Measurements from ENCODE around the gene RGS17.

RGS17 gene, protein sequence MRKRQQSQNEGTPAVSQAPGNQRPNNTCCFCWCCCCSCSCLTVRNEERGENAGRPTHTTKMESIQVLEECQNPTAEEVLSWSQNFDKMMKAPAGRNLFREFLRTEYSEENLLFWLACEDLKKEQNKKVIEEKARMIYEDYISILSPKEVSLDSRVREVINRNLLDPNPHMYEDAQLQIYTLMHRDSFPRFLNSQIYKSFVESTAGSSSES

GRCh38 chr6:153131037-153131981 lies at the start of gene RGS17:
RGS17 (minus strand) TSS chr6:153131282; CDS start chr6:153044018, 87,264 bp downstream.
- H3K4me3 ChIP-seq (ENCODE audit: low read depth, low read length), result peak within 1 kb of the TSS; percentile 72
- TF ChIP-seq, protein P1, sequence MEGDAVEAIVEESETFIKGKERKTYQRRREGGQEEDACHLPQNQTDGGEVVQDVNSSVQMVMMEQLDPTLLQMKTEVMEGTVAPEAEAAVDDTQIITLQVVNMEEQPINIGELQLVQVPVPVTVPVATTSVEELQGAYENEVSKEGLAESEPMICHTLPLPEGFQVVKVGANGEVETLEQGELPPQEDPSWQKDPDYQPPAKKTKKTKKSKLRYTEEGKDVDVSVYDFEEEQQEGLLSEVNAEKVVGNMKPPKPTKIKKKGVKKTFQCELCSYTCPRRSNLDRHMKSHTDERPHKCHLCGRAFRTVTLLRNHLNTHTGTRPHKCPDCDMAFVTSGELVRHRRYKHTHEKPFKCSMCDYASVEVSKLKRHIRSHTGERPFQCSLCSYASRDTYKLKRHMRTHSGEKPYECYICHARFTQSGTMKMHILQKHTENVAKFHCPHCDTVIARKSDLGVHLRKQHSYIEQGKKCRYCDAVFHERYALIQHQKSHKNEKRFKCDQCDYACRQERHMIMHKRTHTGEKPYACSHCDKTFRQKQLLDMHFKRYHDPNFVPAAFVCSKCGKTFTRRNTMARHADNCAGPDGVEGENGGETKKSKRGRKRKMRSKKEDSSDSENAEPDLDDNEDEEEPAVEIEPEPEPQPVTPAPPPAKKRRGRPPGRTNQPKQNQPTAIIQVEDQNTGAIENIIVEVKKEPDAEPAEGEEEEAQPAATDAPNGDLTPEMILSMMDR (IDR thresholded peaks at IDR 0.05; ENCODE audit: low read depth, low read length), result no peak

DNA sequence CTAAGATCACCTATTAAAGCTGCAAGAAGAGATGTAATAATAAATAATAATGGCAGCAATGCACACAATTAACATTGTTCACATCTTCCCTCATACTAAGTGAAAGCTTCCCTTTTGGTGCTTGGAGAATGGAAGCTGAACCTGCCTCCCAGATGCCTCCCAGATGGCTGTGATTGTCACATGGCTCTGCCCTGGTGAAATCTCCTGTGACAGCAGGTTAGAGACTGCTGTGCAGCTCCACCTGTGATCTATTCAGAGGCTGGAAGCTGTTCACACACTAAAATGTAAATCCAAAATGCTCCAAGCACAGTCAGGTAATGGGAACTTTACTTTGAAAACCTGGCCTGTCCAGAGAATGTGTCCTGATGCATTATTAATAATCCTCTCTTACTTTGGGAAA lies 41.7 kb upstream of the RGS17 start:
- no peak overlapping the region for H3K4me3 ChIP-seq (ENCODE audit: low read depth, low read length)
- TF ChIP-seq, protein P1 (IDR thresholded peaks at IDR 0.05; ENCODE audit: low read depth, low read length), result no peak

DNA sequence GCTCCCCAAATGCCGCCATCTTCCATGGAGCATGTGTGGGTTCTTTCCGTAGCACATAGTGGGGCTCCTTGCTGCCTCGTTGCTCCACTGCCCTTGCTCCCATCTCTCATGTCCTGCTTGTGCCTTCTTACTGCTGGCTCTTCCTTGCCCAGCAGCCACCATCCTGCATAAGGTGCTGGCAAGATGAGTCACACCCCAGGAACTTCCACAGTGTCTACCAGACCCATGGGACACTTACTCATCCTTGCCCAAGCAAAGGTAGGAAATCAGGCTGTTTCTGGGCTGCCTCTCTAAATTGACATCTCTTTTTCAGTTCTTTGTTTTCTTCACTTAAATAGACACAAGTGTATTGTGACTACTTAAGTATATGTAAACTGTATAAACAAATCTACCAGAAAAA lies 39.4 kb upstream of the RGS17 start:
- no peak overlapping the region for H3K4me3 ChIP-seq (ENCODE audit: low read depth, low read length)
- TF ChIP-seq, protein P1 (IDR thresholded peaks at IDR 0.05; ENCODE audit: low read depth, low read length), result no peak

- TF ChIP-seq, protein P1 (IDR thresholded peaks at IDR 0.05; ENCODE audit: low read depth, low read length), result no peak
- H3K4me3 ChIP-seq (ENCODE audit: low read depth, low read length), result peak overlapping the region; percentile 20; the same call in 1 of the 2 replicates
These were observed 36.8 kb upstream of the RGS17 start for GRCh38 chr6:153167907-153168306.

DNA sequence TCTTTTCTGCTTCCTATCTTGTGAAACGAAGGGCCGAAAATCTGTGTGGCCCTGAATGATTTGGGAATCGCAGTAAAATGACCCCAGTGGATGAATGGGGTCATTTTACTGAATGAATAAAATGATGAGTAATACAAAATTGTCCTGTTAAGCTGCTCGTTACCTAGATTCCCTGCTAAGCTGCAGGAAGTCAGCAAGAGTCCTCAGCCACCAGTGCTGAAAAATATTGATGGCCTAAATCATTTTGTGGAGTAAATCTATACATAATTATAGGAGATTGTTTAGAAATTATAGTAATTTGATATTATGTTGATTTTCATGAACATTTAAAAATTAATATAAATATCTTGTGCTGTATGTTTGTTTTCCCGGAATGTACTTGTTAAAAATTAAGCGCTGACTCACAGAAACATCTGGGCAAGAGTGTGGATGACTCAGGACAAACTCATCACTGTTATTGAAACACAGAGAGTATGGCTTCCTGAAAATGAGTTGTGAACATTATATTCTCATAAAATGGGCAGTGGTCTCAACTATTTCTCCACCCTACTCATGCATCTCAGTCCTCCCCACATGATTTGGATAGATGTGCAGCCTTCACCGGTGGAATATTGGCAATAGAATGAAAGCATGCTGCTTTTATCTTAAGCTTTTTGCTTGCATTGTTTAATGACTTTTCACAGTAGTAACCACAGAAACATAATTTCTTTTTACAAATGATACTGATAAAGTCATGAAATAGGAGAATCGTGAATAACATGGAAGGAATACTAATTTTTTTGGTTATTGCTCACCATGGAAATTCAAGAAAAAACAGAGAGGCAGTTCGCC lies 36.2 kb upstream of the RGS17 start:
- peak overlapping the region; percentile 35 for H3K4me3 ChIP-seq (ENCODE audit: low read depth, low read length)
- TF ChIP-seq, protein P1 (IDR thresholded peaks at IDR 0.05; ENCODE audit: low read depth, low read length), result no peak

DNA sequence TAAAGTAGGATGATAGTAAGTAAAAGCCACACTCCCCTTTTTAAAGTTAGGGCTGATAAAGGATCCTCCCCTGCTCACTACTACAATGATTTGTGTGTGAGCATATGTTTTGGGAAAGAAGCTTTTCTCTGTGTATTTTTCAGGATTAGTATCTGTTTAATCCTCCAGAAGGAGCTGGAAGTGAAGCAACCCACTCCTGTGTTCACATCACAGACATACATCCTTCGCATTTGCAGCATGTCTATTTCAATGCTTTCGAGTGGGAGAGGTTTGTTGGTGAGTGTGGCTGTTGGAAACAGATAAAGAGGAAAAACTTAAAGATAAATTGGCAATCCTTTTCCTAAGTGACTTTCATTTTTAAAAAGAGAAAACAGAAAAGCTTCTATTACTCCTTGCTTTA lies 31.6 kb upstream of the RGS17 start:
- H3K4me3 ChIP-seq (ENCODE audit: low read depth, low read length), result no peak overlapping the region
- TF ChIP-seq, protein P1 (IDR thresholded peaks at IDR 0.05; ENCODE audit: low read depth, low read length), result no peak
